ENCODE measurements around the gene OLFML2A. TPM values are rescaled to one million over a fixed set of nuclear protein-coding genes. Genes with fewer than 3 reads are reported as not detected.
A peak's percentile ranks its signal among the peaks of the same experiment; 100 is the strongest.

OLFML2A gene
- total RNA-seq, 1 experiment from 2014 or later: 1.4 TPM

GRCh38 chr9:124780757-124781151 is 3.8 kb downstream of the OLFML2A start:
- Histone ChIP-seq H3K4me3 (ENCODE audit: low read depth, low read length, poor library complexity, severe bottlenecking) (no peak overlapping the region), H3K4me1 (ENCODE audit: insufficient read depth, low read length, poor library complexity, severe bottlenecking) (peaks cover 21% of the 10 kb centered on the region), H3K27ac (ENCODE audit: low read depth, low read length, poor library complexity, severe bottlenecking) (no peak overlapping the region), H3K9me3 (ENCODE audit: low read depth, low read length, poor library complexity, severe bottlenecking) (no peaks in the 10 kb centered on the region), H3K27me3 (replicated peaks; ENCODE audit: insufficient read depth, low read depth, low read length, poor library complexity) (no peaks in the 10 kb centered on the region), H3K36me3 (ENCODE audit: insufficient read depth, low read length, poor library complexity, severe bottlenecking) (no peaks in the 10 kb centered on the region)
- ChIA-PET POLR2A (ENCODE audit: low non-redundant PET) (no interaction called here), CTCF (no interaction called here)
- no TSS peak for BruUV-seq (replicated peaks)
- no peak for TF ChIP-seq CTCF (conservative IDR thresholded peaks at IDR 0.05; ENCODE audit: low read depth, low read length)
- intact Hi-C loops (cut with micrococcal nuclease; ENCODE audit: unreplicated experiment): no loop called here
- DNase-seq (ENCODE audit: low spot score): no peak

- Histone ChIP-seq H3K27ac (ENCODE audit: low read depth, low read length, poor library complexity, severe bottlenecking) (no peak overlapping the region), H3K4me1 (ENCODE audit: insufficient read depth, low read length, poor library complexity, severe bottlenecking) (peaks cover 17% of the 10 kb centered on the region), H3K9me3 (ENCODE audit: low read depth, low read length, poor library complexity, severe bottlenecking) (no peaks in the 10 kb centered on the region), H3K4me3 (ENCODE audit: low read depth, low read length, poor library complexity, severe bottlenecking) (no peak overlapping the region), H3K27me3 (replicated peaks; ENCODE audit: insufficient read depth, low read depth, low read length, poor library complexity) (no peaks in the 10 kb centered on the region), H3K36me3 (ENCODE audit: insufficient read depth, low read length, poor library complexity, severe bottlenecking) (no peaks in the 10 kb centered on the region)
- POLR2A ChIA-PET (ENCODE audit: low non-redundant PET): no interaction called here
- no peak for DNase-seq (ENCODE audit: low spot score)
- BruUV-seq (replicated peaks): no TSS peak
- intact Hi-C loops (cut with micrococcal nuclease; ENCODE audit: unreplicated experiment): no loop called here
- CTCF ChIA-PET: interaction anchor here (0.6 kb wide), 1 partner anchor 71 kb away, joined by 3 read pairs; the partner anchor contains the start of gene WDR38
- TF ChIP-seq EZH2 (IDR thresholded peaks at IDR 0.05; ENCODE audit: borderline replicate concordance, low read depth, low read length, poor library complexity, severe bottlenecking) (no peak), CTCF (conservative IDR thresholded peaks at IDR 0.05; ENCODE audit: low read depth, low read length) (no peak)
Observed at GRCh38 chr9:124781967-124782660, 5.2 kb downstream of the OLFML2A start.

GRCh38 chr9:124782661-124783574 is 6.0 kb downstream of the OLFML2A start:
- H3K36me3 ChIP-seq (ENCODE audit: insufficient read depth, low read length, poor library complexity, severe bottlenecking): no peaks in the 10 kb centered on the region
- TF ChIP-seq CTCF (conservative IDR thresholded peaks at IDR 0.05; ENCODE audit: low read depth, low read length) (no peak), EZH2 (IDR thresholded peaks at IDR 0.05; ENCODE audit: borderline replicate concordance, low read depth, low read length, poor library complexity, severe bottlenecking) (no peak)
- H3K27ac ChIP-seq (ENCODE audit: low read depth, low read length, poor library complexity, severe bottlenecking): peak overlapping the region; percentile 10
- no TSS peak for BruUV-seq (replicated peaks)
- intact Hi-C loops (cut with micrococcal nuclease; ENCODE audit: unreplicated experiment): no loop called here
- no peaks in the 10 kb centered on the region for H3K27me3 ChIP-seq (replicated peaks; ENCODE audit: insufficient read depth, low read depth, low read length, poor library complexity)
- CTCF ChIA-PET: interaction anchor here (0.6 kb wide), 1 partner anchor 70 kb away, joined by 3 read pairs; the partner anchor contains the start of gene WDR38
- no peak for DNase-seq (ENCODE audit: low spot score)
- H3K4me3 ChIP-seq (ENCODE audit: low read depth, low read length, poor library complexity, severe bottlenecking): no peak overlapping the region
- no peaks in the 10 kb centered on the region for H3K9me3 ChIP-seq (ENCODE audit: low read depth, low read length, poor library complexity, severe bottlenecking)
- POLR2A ChIA-PET (ENCODE audit: low non-redundant PET): no interaction called here
- H3K4me1 ChIP-seq (ENCODE audit: insufficient read depth, low read length, poor library complexity, severe bottlenecking): peaks cover 17% of the 10 kb centered on the region

Measured in A673 (cell line).